Measurements from ENCODE around the gene THAP12. TPM values are rescaled to one million over a fixed set of nuclear protein-coding genes. Genes with fewer than 3 reads are reported as not detected.

The THAP12 gene
- total RNA-seq, 4 donors from 2014 or later = 6.4 to 26.9 (median 17.4) TPM

DNA sequence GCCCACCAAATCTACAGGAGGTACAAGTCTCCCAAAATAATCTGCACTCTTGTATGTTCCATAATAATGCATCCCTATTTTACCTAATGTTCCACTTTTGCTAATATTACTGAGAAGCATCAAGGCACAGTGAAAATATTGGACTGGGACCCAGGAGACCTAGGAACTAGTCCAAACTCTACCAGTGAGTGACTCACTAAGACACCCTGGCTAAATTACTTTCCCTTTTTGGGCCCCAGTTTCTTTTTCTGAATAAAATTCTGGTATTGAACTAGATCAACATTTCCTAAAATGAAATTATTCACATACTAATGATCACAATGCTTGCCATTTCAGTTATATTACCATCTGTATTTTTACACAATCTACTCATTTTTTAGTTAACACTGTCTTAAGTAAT, 19.6 kb downstream of the THAP12 start:
- intact Hi-C loops (cut with DNase I) = no loop called here
- DNase-seq = no peak
- TF ChIP-seq, protein P1, sequence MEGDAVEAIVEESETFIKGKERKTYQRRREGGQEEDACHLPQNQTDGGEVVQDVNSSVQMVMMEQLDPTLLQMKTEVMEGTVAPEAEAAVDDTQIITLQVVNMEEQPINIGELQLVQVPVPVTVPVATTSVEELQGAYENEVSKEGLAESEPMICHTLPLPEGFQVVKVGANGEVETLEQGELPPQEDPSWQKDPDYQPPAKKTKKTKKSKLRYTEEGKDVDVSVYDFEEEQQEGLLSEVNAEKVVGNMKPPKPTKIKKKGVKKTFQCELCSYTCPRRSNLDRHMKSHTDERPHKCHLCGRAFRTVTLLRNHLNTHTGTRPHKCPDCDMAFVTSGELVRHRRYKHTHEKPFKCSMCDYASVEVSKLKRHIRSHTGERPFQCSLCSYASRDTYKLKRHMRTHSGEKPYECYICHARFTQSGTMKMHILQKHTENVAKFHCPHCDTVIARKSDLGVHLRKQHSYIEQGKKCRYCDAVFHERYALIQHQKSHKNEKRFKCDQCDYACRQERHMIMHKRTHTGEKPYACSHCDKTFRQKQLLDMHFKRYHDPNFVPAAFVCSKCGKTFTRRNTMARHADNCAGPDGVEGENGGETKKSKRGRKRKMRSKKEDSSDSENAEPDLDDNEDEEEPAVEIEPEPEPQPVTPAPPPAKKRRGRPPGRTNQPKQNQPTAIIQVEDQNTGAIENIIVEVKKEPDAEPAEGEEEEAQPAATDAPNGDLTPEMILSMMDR (IDR thresholded peaks at IDR 0.05) = no peak
- no peak for TF ChIP-seq POLR2A (IDR thresholded peaks at IDR 0.05)
- peaks cover 0 to 42% (median 5%) of the 10 kb centered on the region in 3 donors for H3K36me3 ChIP-seq
- no peak overlapping the region for H3K4me3 ChIP-seq
- H3K27ac ChIP-seq = no peak overlapping the region
- no peaks in the 10 kb centered on the region for H3K27me3 ChIP-seq
- H3K9me3 ChIP-seq = no peaks in the 10 kb centered on the region
- peaks cover 0 to 13% (median 0%) of the 10 kb centered on the region in 3 donors for H3K4me1 ChIP-seq

DNA sequence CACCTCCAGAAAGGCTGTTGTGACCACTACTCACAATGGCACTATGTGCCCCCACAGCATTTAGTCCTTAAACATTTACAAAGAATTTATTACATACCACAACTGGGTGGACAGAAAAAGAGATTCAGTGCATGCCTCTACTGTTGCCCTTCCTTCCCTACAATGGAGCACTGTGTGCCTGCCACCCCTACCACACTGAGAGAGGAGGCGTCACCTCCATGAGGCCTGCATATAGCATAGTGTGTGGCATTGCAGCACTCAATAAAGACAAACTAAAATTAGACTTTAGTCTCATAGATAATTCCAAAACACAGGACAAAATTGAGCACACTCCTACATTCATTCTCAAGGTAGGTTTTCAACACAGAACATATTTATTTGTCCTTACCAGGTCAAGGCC, 25.8 kb downstream of the THAP12 start:
- intact Hi-C loops (cut with DNase I) = no loop called here
- H3K4me3 ChIP-seq = no peak overlapping the region
- no peaks in the 10 kb centered on the region for H3K4me1 ChIP-seq
- no peaks in the 10 kb centered on the region for H3K27me3 ChIP-seq
- no peaks in the 10 kb centered on the region for H3K9me3 ChIP-seq
- no peak for DNase-seq
- WGBS, 2 donors = 100% methylated on average over 1 of the region's 1 CpG
- peaks cover 0 to 88% (median 12%) of the 10 kb centered on the region in 3 donors for H3K36me3 ChIP-seq
- TF ChIP-seq POLR2A (IDR thresholded peaks at IDR 0.05) = no peak
- TF ChIP-seq, protein P1 (IDR thresholded peaks at IDR 0.05) = no peak
- no peak overlapping the region for H3K27ac ChIP-seq

DNA sequence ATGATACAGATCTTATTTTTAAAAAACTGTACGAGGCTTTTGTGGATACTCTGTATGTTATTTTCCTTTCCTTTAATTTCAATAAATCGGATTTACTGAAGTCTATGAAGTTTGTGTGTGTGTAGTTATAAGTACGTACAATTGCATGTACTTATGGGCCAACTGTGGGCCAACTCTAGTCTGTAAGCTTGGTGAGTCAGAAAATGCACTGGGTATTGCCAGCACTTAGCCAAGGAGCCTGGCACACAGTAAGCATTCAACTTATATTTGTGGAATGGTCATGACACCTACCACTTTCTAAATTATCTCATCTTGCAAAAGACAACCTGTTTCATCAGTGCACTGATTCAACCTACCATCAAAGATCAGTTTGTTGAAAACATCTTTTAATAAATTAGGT, 32.6 kb downstream of the THAP12 start:
- no peak for DNase-seq
- intact Hi-C loops (cut with DNase I) = no loop called here
- WGBS, 2 donors = 90% methylated on average over 3 of the region's 3 CpGs

DNA sequence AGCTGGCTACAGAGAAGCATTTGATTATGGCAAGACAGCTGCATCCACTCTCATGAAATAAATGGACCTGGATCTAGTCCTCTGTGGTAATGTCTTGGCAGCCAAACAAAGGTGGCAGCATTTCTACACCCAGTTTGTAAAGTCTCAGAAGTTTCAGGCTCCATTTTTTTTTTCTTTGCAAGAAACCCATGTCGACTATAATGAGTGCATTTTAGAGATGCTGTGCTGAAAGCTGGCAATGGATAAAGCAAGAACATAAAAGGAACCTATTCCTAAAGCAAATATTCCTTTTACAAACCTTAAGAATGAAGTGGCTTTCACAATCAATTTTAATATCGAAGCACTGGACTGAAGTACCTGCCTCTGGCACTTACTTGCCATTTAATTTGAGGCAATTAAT, 33.5 kb downstream of the THAP12 start:
- peaks cover 0 to 38% (median 0%) of the 10 kb centered on the region in 3 donors for H3K36me3 ChIP-seq
- H3K9me3 ChIP-seq = no peaks in the 10 kb centered on the region
- H3K4me3 ChIP-seq = no peak overlapping the region
- H3K4me1 ChIP-seq = no peaks in the 10 kb centered on the region
- TF ChIP-seq POLR2A (IDR thresholded peaks at IDR 0.05) = no peak
- TF ChIP-seq, protein P1 (IDR thresholded peaks at IDR 0.05) = no peak
- no peak overlapping the region for H3K27ac ChIP-seq
- intact Hi-C loops (cut with DNase I) = no loop called here
- no peaks in the 10 kb centered on the region for H3K27me3 ChIP-seq
- 23 to 24% methylated on average over 2 of the region's 2 CpGs for WGBS, 2 donors
- no peak for DNase-seq

More for the DNA sequence above, 32.6 kb downstream of the THAP12 start:
- TF ChIP-seq POLR2A (IDR thresholded peaks at IDR 0.05) = no peak
- TF ChIP-seq, protein P1 (IDR thresholded peaks at IDR 0.05) = no peak
- no peak overlapping the region for H3K27ac ChIP-seq
- peaks cover 0 to 47% (median under 1%) of the 10 kb centered on the region in 3 donors for H3K36me3 ChIP-seq
- no peak overlapping the region for H3K4me3 ChIP-seq
- H3K9me3 ChIP-seq = no peaks in the 10 kb centered on the region
- H3K27me3 ChIP-seq = no peaks in the 10 kb centered on the region
- H3K4me1 ChIP-seq = no peaks in the 10 kb centered on the region

DNA sequence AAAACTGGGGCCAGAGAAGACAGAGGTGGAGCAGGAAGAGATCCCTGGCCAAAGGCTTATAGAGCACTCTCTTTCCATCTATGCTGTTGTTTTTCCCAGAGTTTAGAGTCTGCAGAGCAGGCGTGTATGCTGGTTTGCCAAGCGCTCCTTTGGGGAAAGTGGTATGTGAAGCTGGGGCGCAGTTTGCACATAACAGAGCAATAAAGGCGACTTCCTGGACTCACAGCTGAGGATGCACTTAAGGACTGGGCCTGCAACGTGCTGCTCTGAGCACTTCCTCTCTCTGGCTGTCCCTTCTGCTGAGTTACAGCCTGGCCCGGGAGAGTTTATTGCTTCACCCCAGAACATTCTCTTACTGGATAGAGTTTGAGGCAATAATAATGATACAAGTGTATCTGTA, 41.7 kb downstream of the THAP12 start:
- TF ChIP-seq, protein P1 (IDR thresholded peaks at IDR 0.05) = no peak
- no peak for TF ChIP-seq POLR2A (IDR thresholded peaks at IDR 0.05)
- peaks cover 0 to 9% (median 8%) of the 10 kb centered on the region in 3 donors for H3K9me3 ChIP-seq
- no peak for DNase-seq
- intact Hi-C loops (cut with DNase I) = no loop called here
- H3K4me1 ChIP-seq = peaks cover 0 to 9% (median 4%) of the 10 kb centered on the region in 3 donors
- no peak overlapping the region for H3K4me3 ChIP-seq
- H3K27me3 ChIP-seq = no peaks in the 10 kb centered on the region
- H3K27ac ChIP-seq = peak overlapping the region in 2 of 4 donors; percentile 55 to 61
- WGBS, 2 donors = 39 to 46% methylated on average over 6 of the region's 6 CpGs
- no peaks in the 10 kb centered on the region for H3K36me3 ChIP-seq
